SK-N-DZ (cell line): ENCODE results near the gene STK25. TPM values are rescaled to one million over a fixed set of nuclear protein-coding genes. Genes with fewer than 3 reads are reported as not detected.

Experiments
- DNase-seq: peaks from one replicate; pipeline ENCODE4 v3.0.0-alpha.2; 2015; ENCODE audit warnings: low spot score
- polyA plus RNA-seq, 2 experiments: library from polyadenylated mRNA; depleted of rRNA; stranded (reverse); fragments of >200 nt; gene quantifications; 2 replicates each; pipeline ENCODE4 v1.2.3, GENCODE V29; 2014

STK25 gene
- polyA plus RNA-seq (2014; cell fraction: cytosol; rRNA removed): 342 and 394 TPM in 2 replicates
- polyA plus RNA-seq (2014; cell fraction: nucleus; rRNA removed): 1,046 and 1,128 TPM in 2 replicates

DNA sequence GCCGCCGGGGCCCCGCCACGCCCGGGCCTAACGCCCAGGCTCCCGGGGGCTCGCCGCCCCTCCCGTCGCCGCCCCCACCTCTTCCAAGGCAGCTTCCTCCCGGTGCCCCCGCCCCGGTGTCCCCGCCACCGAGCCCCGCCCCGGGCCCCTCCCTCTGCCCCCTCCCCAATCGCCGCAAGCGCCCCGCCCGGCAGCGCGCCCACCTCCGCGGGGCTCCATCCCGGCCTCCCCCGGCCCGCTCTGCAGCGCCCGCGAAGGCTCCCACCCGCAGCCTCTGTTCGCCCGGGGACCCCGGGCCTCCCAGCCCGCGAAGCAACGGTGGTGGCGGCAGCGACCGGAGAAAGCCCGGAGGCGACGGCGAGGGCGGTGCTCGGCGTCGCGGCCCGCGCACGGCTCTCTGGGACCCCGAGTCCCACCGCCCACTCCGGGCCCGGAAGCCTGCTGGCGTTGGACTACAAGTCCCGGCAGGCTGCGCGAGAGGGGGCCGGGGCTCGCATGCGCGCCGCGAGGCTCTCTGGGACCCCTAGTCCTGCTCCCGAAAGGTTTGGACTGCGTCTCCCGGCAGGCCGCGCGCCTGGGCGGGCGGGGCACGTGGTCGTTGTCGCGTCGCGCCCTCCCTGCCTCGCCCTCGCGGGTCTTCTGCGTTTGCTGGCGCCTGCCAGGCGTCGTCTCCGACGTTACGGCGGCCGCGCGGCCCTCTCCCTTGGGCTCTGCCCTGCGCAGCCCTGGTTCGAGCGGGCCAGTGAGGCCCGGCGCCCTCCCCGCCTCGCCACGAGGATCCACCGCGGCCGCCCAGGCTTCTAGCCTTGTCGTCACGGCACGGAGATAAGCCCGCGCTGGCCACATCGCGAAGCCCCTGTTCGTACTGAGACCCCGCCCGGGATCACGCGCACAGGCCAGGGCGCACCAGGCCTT, at the start of gene STK25:
Gene STK25, minus strand, starts transcription at position 345 of the 915 bp plus-strand sequence. CDS start 549 bp downstream, outside the sequence.
- DNase-seq: peak; percentile 98

DNA sequence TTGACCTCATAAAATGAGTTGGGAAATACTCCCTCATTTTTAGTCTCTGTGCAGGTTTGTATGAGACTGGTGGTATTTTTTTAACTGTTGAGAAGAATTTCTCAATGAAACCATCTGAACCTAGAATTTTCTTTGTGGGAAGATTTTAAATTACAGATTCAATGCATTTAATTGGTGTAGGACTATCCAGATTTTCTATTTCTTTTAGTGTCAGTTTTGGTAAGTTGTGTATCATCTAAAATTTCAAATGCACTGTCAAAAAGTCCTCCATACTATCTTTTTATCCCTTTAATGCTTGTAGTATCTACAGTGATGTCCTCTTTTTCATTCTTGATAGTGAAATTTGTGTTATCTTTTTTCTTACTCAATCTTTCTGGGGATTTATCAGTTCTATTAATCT, 48.4 kb upstream of the STK25 start:
- DNase-seq: no peak

DNA sequence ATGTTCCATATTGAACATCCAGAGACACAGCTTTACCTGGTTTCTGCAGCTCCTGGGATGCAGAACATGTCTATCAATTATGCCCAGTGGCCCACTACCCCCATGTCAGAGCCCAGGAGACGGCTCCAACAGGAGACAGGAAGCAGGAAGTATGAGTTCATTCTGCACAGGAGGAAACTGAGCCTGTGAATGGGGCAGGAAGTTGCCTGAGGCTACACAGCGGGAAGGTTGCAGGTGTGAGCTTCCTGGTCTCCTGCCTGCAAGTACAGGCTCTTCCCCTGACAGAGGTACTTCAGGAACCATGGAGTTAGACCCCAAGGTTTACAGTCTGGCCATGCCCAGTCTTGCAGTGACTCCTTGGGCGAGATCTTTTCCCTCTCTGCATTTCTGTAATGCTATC, 47.3 kb upstream of the STK25 start:
- no peak for DNase-seq

- DNase-seq: no peak
These were observed 46.4 kb upstream of the STK25 start for GRCh38 chr2:241554610-241555322.

DNA sequence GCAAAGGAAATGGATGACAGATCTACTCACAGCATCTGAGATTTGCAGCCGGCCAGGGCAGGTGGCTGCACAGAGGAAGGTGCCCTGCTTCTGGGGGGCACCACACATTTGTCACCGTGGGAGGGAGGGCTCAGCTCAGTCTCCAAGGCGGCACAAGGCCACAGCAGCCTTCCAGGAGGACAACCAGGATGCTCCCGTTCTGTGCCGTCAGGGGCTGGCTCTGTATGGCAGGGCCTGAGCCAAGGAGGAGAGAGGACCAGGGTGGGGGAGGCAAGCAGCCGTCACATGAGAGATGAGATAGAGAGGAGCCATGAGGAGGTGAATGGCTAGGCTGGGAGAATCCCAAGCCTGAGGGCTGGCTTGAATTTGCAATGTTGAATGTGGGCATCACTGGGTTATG, 45.6 kb upstream of the STK25 start:
- DNase-seq: no peak

GRCh38 chr2:241553512-241553830, 45.1 kb upstream of the STK25 start:
- DNase-seq: no peak

DNA sequence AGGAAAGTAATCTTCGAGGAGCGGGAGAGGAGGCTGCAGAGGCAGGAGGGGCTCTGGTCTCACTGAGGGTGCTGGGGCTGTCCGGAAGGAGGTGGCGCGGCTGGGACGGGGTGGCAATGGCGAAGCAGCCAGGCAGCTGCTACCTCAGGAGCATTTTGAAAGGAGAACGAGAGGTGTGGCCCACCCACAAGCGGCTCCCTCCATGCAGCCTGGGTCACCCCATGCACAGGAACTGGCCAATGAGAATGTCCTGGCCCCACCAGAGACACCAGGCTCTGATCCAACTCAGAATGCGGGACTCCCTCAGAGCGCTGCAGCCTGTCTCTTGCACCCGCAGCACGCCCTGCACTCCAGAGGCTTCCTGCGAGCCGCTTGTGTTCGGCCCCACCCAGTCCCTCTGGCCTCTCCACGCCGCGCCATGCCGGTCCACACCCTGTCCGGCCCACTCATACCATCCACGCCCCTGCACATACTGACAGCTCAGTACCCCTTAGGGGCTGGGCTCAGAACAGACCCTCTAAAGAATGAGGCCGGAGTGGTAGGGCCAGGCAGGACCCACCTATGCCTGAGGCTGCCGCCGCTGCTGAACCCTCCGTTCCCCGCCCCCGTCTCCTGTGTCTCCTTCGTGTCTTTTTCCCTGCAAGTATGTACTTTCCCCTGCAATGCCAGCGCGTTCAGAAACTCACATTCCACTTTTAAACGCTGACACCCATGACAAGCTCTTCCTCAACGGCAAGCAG, 43.8 kb upstream of the STK25 start:
- no peak for DNase-seq

- DNase-seq: no peak
These were observed 43.2 kb upstream of the STK25 start for GRCh38 chr2:241551599-241551997.

GRCh38 chr2:241550616-241551580, 42.5 kb upstream of the STK25 start:
- DNase-seq: no peak

DNA sequence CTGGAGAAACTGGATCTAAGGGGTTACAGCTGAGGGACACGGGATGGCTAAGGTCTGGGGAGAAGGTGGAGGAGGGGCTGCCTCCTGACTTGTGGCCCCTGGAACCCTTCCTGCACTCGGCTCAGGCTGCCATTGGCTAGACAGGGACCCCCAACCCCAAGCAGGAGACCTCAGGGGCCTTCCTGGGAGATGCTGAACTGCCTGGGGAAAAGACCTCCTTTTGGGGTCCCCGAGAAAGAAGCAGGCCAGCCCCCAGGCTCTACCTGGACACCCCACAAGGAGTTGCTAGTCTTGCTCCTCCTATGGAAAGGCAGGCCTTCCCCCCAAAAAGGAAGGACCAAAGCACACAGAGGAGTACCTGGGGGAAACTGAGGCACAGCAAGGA, 40.1 kb upstream of the STK25 start:
- DNase-seq: no peak

GRCh38 chr2:241547781-241548450, 39.5 kb upstream of the STK25 start:
- no peak for DNase-seq

DNA sequence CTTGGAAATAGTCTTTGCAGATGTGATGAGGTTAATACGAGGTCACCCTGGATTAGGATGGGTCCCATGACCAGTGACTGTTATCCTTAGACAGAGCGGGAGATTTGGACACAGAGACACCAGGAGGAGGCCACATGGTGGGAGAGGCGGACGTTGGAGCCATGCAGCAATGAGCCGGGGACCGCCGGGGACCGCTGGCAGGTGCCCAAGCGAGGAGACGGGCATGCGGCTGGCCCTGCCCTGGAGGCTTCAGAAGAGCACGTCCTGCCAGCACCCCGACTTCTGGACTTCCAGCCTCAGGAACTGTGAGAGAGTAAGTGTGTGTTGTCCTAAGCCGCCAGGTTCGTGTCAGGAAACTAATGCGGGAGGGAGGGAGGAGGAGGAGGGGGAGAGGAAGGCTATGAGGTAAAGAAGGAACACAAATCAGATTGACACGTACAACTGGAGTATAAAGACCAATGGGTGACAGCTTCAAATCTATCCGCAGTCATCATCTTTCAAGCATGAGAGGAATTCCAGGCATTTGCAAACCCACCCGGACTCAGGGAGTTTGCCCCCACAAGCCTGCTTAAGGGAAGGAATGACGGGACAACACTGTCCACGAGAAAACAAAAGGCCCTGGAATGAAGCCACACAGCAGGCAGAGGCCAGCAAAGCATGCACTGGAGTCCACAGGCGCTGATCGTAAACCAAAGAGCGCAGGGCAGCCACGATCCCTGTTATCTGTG, 38.6 kb upstream of the STK25 start:
- no peak for DNase-seq

GRCh38 chr2:241545523-241546473, 37.4 kb upstream of the STK25 start:
- DNase-seq: no peak

GRCh38 chr2:241545106-241545505, 36.7 kb upstream of the STK25 start:
- no peak for DNase-seq

GRCh38 chr2:241542278-241542605, 33.9 kb upstream of the STK25 start:
- no peak for DNase-seq

DNA sequence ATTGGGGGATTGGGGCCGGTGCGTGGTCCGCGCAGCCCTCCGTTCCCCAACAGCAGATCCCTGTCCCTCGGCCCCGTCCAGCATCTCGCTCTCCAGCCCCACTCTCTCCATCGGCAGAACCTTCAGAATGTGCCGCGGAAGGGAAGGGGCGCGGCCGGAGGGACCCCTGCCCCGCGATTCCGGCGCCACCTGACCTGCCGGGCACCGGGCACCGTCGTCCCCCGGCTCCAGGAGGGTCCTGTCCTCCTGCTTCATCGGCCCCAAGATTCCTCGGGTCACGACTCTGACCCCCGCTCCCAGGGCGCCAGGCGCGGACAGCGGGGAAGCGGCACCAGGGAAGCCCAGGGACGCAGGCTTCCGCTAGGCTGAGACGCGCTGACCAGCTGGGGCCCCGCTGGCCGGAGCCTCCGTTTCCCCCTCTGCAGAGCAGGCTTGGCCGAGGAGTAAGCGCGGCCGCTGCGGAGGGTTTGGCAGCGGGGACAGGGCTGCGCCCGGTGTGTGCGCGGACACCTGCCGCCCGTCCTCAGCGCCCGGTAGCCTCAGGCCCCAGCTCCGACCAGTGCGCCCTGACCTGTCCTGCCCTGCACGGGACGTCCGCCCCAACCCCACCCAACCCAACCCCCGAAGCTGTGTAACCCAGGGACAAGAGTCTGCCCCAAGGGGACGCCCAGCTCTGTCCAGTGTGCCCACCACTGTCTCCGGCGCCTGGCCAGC, 33.3 kb upstream of the STK25 start:
- no peak for DNase-seq

- no peak for DNase-seq
These were observed 32.6 kb upstream of the STK25 start for GRCh38 chr2:241540771-241541561.
